CD14-positive monocyte (primary cell): Measurements from ENCODE around the gene RAB31. TPM values are rescaled to one million over a fixed set of nuclear protein-coding genes. Genes with fewer than 3 reads are reported as not detected.
"Not testable (repeated sequence)": the region's sequence is repeated elsewhere in the genome, so short reads cannot be mapped to it uniquely, and the experiment has no call there.

Experiments
- DNase-seq, 3 donors: peaks; one replicate each; pipeline ENCODE4 v3.0.0-alpha.2; 2011 to 2022
- H2AFZ ChIP-seq: 2 replicates; pipeline ENCODE4 v1.6.0; 2012; ENCODE audit warnings: mild to moderate bottlenecking, low read depth, low read length, inconsistent platforms; ENCODE audit not compliant: insufficient read depth, poor library complexity, severe bottlenecking
- H3K27ac ChIP-seq, 2 donors: 1 replicate in 1 of 2; 2 replicates in 1 of 2; pipeline ENCODE4 v1.5.1; 2012 to 2013; ENCODE audit warnings: low read length in 2 of 2, control low read depth in 1 of 2, inconsistent platforms in 1 of 2, low read depth in 1 of 2, mild to moderate bottlenecking in 1 of 2
- H3K27me3 ChIP-seq, 2 donors: one replicate each; pipeline versions ENCODE4 v1.6.0 to v1.6.1; 2011 to 2013; ENCODE audit warnings: low read length in 2 of 2; ENCODE audit not compliant: control insufficient read depth in 2 of 2, insufficient read depth in 2 of 2
- H3K36me3 ChIP-seq, 2 donors: replicated peaks in 1 of 2; 1 replicate in 1 of 2; 2 replicates in 1 of 2; pipeline versions ENCODE4 v1.5.1 to v1.6.1; 2012 to 2013; ENCODE audit warnings: low read length in 2 of 2, control low read depth in 1 of 2, inconsistent platforms in 1 of 2, mild to moderate bottlenecking in 1 of 2; ENCODE audit not compliant: insufficient read depth in 2 of 2, control insufficient read depth in 1 of 2
- H3K4me1 ChIP-seq, 2 donors: 1 replicate in 1 of 2; 2 replicates in 1 of 2; pipeline versions ENCODE4 v1.5.1 to v1.6.1; 2012 to 2013; ENCODE audit warnings: low read length in 2 of 2, control low read depth in 1 of 2, inconsistent platforms in 1 of 2, mild to moderate bottlenecking in 1 of 2, moderate library complexity in 1 of 2; ENCODE audit not compliant: insufficient read depth in 2 of 2, control insufficient read depth in 1 of 2
- H3K4me2 ChIP-seq: replicated peaks from 2 replicates; pipeline ENCODE3; 2012; ENCODE audit warnings: low read length, moderate library complexity, mild to moderate bottlenecking; ENCODE audit not compliant: poor library complexity, severe bottlenecking; ENCODE audit errors: extremely low read depth
- H3K4me3 ChIP-seq, 3 experiments: fragments of 200-600 bp in 1 of 3; sonication (generic) in 1 of 3; replicated peaks in 1 of 3; 1 replicate in 2 of 3; 2 replicates in 1 of 3; pipeline ENCODE4 v1.5.1; 2011 to 2013; ENCODE audit warnings: low read length in 3 of 3, mild to moderate bottlenecking in 3 of 3, control low read depth in 2 of 3, low read depth in 2 of 3, inconsistent platforms in 1 of 3, moderate library complexity in 1 of 3
- H3K79me2 ChIP-seq: 2 replicates; pipeline ENCODE4 v1.6.0; 2012; ENCODE audit warnings: mild to moderate bottlenecking, control low read depth, inconsistent platforms, low read length, moderate library complexity; ENCODE audit not compliant: insufficient read depth
- H3K9ac ChIP-seq: 2 replicates; pipeline ENCODE4 v1.6.0; 2017; ENCODE audit warnings: low read length, mild to moderate bottlenecking; ENCODE audit not compliant: insufficient read depth, poor library complexity, severe bottlenecking
- H3K9me3 ChIP-seq, 2 donors: replicated peaks in 1 of 2; 1 replicate in 1 of 2; 2 replicates in 1 of 2; pipeline versions ENCODE4 v1.5.1 to v1.6.1; 2012 to 2013; ENCODE audit warnings: low read length in 2 of 2, control low read depth in 1 of 2; ENCODE audit not compliant: control insufficient read depth in 1 of 2, insufficient read depth in 1 of 2
- H4K20me1 ChIP-seq: 2 replicates; pipeline ENCODE4 v1.6.0; 2012; ENCODE audit warnings: mild to moderate bottlenecking, low read length, control low read depth, moderate library complexity; ENCODE audit not compliant: insufficient read depth
- H3K27ac Mint-ChIP-seq, 7 donors: one replicate each; pipeline ENCODE4 v1.8.0; 2020; ENCODE audit warnings: mild to moderate bottlenecking in 7 of 7, mixed read lengths in 7 of 7, moderate library complexity in 6 of 7, inconsistent platforms in 2 of 7
- H3K27me3 Mint-ChIP-seq, 3 donors: one replicate each; pipeline ENCODE4 v1.8.0; 2021 to 2022; ENCODE audit warnings: low read depth in 3 of 3, mild to moderate bottlenecking in 3 of 3, mixed read lengths in 3 of 3, moderate library complexity in 3 of 3, inconsistent platforms in 1 of 3
- H3K36me3 Mint-ChIP-seq, 2 donors: one replicate each; pipeline ENCODE4 v1.8.0; 2020; ENCODE audit warnings: mixed read lengths in 2 of 2, inconsistent platforms in 1 of 2, mild to moderate bottlenecking in 1 of 2
- H3K4me1 Mint-ChIP-seq: one replicate; pipeline ENCODE4 v1.8.0; 2020; ENCODE audit warnings: mild to moderate bottlenecking, mixed read lengths
- H3K4me3 Mint-ChIP-seq, 2 donors: one replicate each; pipeline ENCODE4 v1.8.0; 2020; ENCODE audit warnings: mild to moderate bottlenecking in 2 of 2, mixed read lengths in 2 of 2, moderate library complexity in 1 of 2
- H3K9me3 Mint-ChIP-seq, 7 donors: one replicate each; pipeline ENCODE4 v1.8.0; 2020 to 2022; ENCODE audit warnings: mixed read lengths in 7 of 7, mild to moderate bottlenecking in 6 of 7, moderate library complexity in 6 of 7, inconsistent platforms in 2 of 7
- CTCF ChIP-seq: fragments of 200-600 bp; IDR thresholded peaks from one replicate; pipeline ENCODE4 v1.8.0; 2022; ENCODE audit warnings: antibody characterized with exemption, mild to moderate bottlenecking
- WGBS: methylation state at CpG from one replicate; pipeline ENCODE4 v1.1.5; 2013; ENCODE audit warnings: missing lambda C conversion rate; ENCODE audit not compliant: insufficient coverage; 5-methylcytosine and 5-hydroxymethylcytosine counted together
- intact Hi-C, 2 donors: fragments of 100-400 bp; cut with micrococcal nuclease; formaldehyde crosslinking; loops; one replicate each; pipeline versions ENCODE4 v1.15.0 to v1.15.1; 2023
- polyA plus RNA-seq, 3 donors: library from polyadenylated mRNA; depleted of rRNA in 1 of 3; unstranded in 2 of 3; stranded (reverse) in 1 of 3; fragments of 300-500 nt in 2 of 3; fragments of >200 nt in 1 of 3; fragmentation: Illumina TruSeq in 2 of 3; gene quantifications; 1 replicate in 2 of 3; 2 replicates in 1 of 3; pipeline ENCODE4 v1.2.3, GENCODE V29; 2012 to 2021

Gene RAB31
- polyA plus RNA-seq, 3 donors: 106 to 367 (median 348) TPM

DNA sequence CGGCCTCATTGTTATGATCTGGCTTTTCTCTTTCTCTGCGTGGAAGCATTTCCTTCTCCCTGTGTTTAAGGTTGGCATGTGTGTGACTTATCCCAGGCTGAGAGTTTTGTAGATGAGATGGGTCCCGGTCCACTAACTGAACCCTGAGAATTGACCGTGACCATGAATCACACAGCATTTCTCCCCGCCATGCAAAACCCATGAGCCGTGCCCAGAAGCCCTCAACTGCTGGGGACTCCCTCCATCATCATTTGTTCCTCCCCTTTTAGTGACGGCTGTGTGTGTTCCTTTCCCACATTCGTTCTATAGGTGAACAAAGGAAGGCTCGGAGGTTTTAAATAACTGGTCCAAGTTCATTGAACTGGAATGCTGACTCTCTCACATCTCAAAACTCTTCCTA, 147.6 kb downstream of the RAB31 start:
- Mint-ChIP-seq H3K4me3 (no peak overlapping the region), H3K36me3 (peaks cover 41 to 45% of the 10 kb centered on the region in 2 donors), H3K27me3 (peaks cover 0 to 2% (median 0%) of the 10 kb centered on the region in 3 donors), H3K27ac (peak overlapping the region; percentile 78 to 87 (median 83)), H3K9me3 (peaks cover 0 to 4% (median 0%) of the 10 kb centered on the region in 7 donors), H3K4me1 (peaks cover 32% of the 10 kb centered on the region)
- Histone ChIP-seq H4K20me1 (peaks cover 17% of the 10 kb centered on the region), H3K79me2 (peaks cover 16% of the 10 kb centered on the region), H3K27ac (peak overlapping the region; percentile 52 to 72), H3K27me3 (no peaks in the 10 kb centered on the region), H2AFZ (no peak overlapping the region), H3K36me3 (peaks cover 27 to 49% of the 10 kb centered on the region in 2 donors), H3K9me3 (no peaks in the 10 kb centered on the region), H3K4me3 (no peak overlapping the region), H3K9ac (no peak overlapping the region), H3K4me2 (no peak overlapping the region), H3K4me1 (peaks cover 22 to 24% of the 10 kb centered on the region in 2 donors)
- intact Hi-C loops: loop anchor here in 1 of 2 donors (10.0 kb wide), 1 partner anchor 49 kb away; no protein-coding TSS in a partner anchor
- 100% methylated on average over 1 of the region's 9 CpGs for WGBS
- DNase-seq: no peak
- no peak for TF ChIP-seq CTCF

- Histone ChIP-seq H3K9me3 (no peaks in the 10 kb centered on the region), H4K20me1 (peaks cover 20% of the 10 kb centered on the region), H3K9ac (no peak overlapping the region), H3K27ac (peak overlapping the region in 1 of 2 donors; percentile 72), H3K4me3 (no peak overlapping the region), H3K27me3 (no peaks in the 10 kb centered on the region), H3K4me2 (no peak overlapping the region), H3K36me3 (peaks cover 31 to 53% of the 10 kb centered on the region in 2 donors), H2AFZ (no peak overlapping the region), H3K79me2 (peaks cover 16% of the 10 kb centered on the region), H3K4me1 (peaks cover 18 to 20% of the 10 kb centered on the region in 2 donors)
- Mint-ChIP-seq H3K4me1 (peaks cover 28% of the 10 kb centered on the region), H3K27ac (peak overlapping the region; percentile 46 to 87 (median 83)), H3K36me3 (peaks cover 45 to 49% of the 10 kb centered on the region in 2 donors), H3K4me3 (peak overlapping the region in 1 of 2 donors; percentile 39), H3K27me3 (peaks cover 0 to 2% (median 0%) of the 10 kb centered on the region in 3 donors), H3K9me3 (peaks cover 0 to 4% (median 0%) of the 10 kb centered on the region in 7 donors)
- no peak for TF ChIP-seq CTCF
- peak; percentile 61 to 70 (median 65) for DNase-seq
- intact Hi-C loops: loop anchor here in 1 of 2 donors (10.0 kb wide), 1 partner anchor 49 kb away; no protein-coding TSS in a partner anchor
- no CpG with 5 or more reads among the region's 3 CpGs for WGBS
These were observed 148.0 kb downstream of the RAB31 start for GRCh38 chr18:9856092-9856491.

DNA sequence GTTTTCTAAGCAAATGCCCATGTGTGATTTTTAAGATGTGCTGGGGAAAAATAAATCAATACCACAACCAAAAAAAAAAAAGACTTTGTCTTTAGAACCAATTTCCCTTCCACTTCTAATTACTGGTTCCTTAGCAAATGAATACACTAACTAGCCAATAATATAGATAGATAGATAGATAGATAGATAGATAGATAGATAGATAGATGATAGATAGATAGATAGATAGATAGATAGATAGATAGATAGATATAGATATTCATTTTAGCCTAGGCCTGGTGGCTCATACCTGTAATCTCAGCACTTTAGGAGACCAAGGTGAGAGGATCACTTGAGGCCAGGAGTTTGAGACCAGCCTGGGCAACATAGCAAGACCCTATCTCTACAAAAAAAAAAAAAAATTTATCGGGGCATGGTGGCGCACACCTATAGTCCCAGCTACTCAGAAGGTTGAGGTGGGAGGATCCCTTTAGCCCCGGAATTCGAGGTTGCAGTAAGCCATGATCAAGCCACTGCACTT, 149.4 kb downstream of the RAB31 start:
- Histone ChIP-seq H3K79me2 (peaks cover 12% of the 10 kb centered on the region), H3K36me3 (peaks cover 43 to 67% of the 10 kb centered on the region in 2 donors), H4K20me1 (peaks cover 23% of the 10 kb centered on the region), H3K4me1 (peaks cover 14 to 15% of the 10 kb centered on the region in 2 donors)
- H3K27ac Mint-ChIP-seq, DNase-seq, H3K27me3 Mint-ChIP-seq, H3K27me3 ChIP-seq, H3K4me3 Mint-ChIP-seq, H3K9ac ChIP-seq, H3K27ac ChIP-seq, H3K9me3 ChIP-seq, H2AFZ ChIP-seq, H3K4me2 ChIP-seq, H3K9me3 Mint-ChIP-seq, H3K4me3 ChIP-seq: not testable (repeated sequence)
- H3K4me1 Mint-ChIP-seq: peaks cover 21% of the 10 kb centered on the region
- intact Hi-C loops: loop anchor here in 1 of 2 donors (10.0 kb wide), 1 partner anchor 47 kb away; no protein-coding TSS in a partner anchor
- H3K36me3 Mint-ChIP-seq: peaks cover 55 to 61% of the 10 kb centered on the region in 2 donors
- WGBS: no CpG with 5 or more reads among the region's 4 CpGs
